ENCODE results near the gene CYREN. TPM values are rescaled to one million over a fixed set of nuclear protein-coding genes. Genes with fewer than 3 reads are reported as not detected.
A peak's percentile ranks its signal among the peaks of the same experiment; 100 is the strongest.

The CYREN gene
- total and polyA plus RNA-seq, 9 of the 15 experiments (the other 6 are each of a cell fraction or from before 2014, with no cell fraction given) = 13.9 to 108 (median 88.8) TPM

GRCh38 chr7:135160098-135160857, 10.2 kb downstream of the CYREN start (continued):
- TF ChIP-seq ZBTB5 (IDR thresholded peaks at IDR 0.05) (no peak), NFE2 (IDR thresholded peaks at IDR 0.05; ENCODE audit: low read depth) (peak; percentile 100), ZKSCAN1 (IDR thresholded peaks at IDR 0.05; ENCODE audit: low read depth, low read length) (no peak), DDX20 (tag; IDR thresholded peaks at IDR 0.05; ENCODE audit: low read depth) (peak; percentile 20; the same call in 1 of the 2 replicates), ZNF79 (CRISPR knock-in tag; IDR thresholded peaks at IDR 0.05; ENCODE audit: low read depth) (0 out of 2 replicates have a peak, but pooled peaks have one; percentile 10), GABPA (tag; conservative IDR thresholded peaks at IDR 0.05; ENCODE audit: low read depth) (peak; percentile 51), ZBTB1 (CRISPR knock-in tag; IDR thresholded peaks at IDR 0.05; ENCODE audit: borderline replicate concordance, low read depth) (no peak), CBFA2T3 (IDR thresholded peaks at IDR 0.05) (peak; percentile 82), EHMT2 (IDR thresholded peaks at IDR 0.05) (peak; percentile 80), ZNF165 (CRISPR knock-in tag; IDR thresholded peaks at IDR 0.05; ENCODE audit: borderline replicate concordance) (peak; percentile 18; the same call in 1 of the 2 replicates), ZNF239 (CRISPR knock-in tag; IDR thresholded peaks at IDR 0.05) (peak; percentile 73), PHTF2 (CRISPR knock-in tag; IDR thresholded peaks at IDR 0.05) (no peak), L3MBTL2 (IDR thresholded peaks at IDR 0.05) (peak; percentile 66), ZNF589 (CRISPR knock-in tag; IDR thresholded peaks at IDR 0.05; ENCODE audit: low read depth) (peak; percentile 85), ZNF431 (CRISPR knock-in tag; IDR thresholded peaks at IDR 0.05) (0 out of 2 replicates have a peak, but pooled peaks have one; percentile 4), NCOA1 (IDR thresholded peaks at IDR 0.05; ENCODE audit: low read depth) (peak; percentile 32; the same call in 1 of the 2 replicates), ELF2 (CRISPR knock-in tag; IDR thresholded peaks at IDR 0.05) (peak; percentile 64; the same call in 1 of the 2 replicates), ETV6 (IDR thresholded peaks at IDR 0.05; ENCODE audit: borderline replicate concordance in 1 of 2, low read depth in 2 of 2, low read length in 1 of 2) (peak in 1 of 2 experiments; percentile 89; a peak in 2 of 4 replicates), ETV6 (CRISPR knock-in tag; IDR thresholded peaks at IDR 0.05; ENCODE audit: borderline replicate concordance) (no peak), KLF6 (CRISPR knock-in tag; IDR thresholded peaks at IDR 0.05; ENCODE audit: borderline replicate concordance) (peak; percentile 51; the same call in 1 of the 2 replicates), HDAC2 (IDR thresholded peaks at IDR 0.05) (peak; percentile 81), ERF (CRISPR knock-in tag; IDR thresholded peaks at IDR 0.05) (peak; percentile 29; the same call in 1 of the 2 replicates), ARID1B (IDR thresholded peaks at IDR 0.05) (peak; percentile 91), BRF1 (IDR thresholded peaks at IDR 0.05; ENCODE audit: borderline replicate concordance, extremely low read depth, insufficient read length) (no peak), POLR3G (IDR thresholded peaks at IDR 0.05; ENCODE audit: extremely low read depth, insufficient read length, insufficient replicate concordance) (no peak), SAFB (IDR thresholded peaks at IDR 0.05; ENCODE audit: borderline replicate concordance, low read depth, low read length) (no peak), TARDBP (IDR thresholded peaks at IDR 0.05) (0 out of 2 replicates have a peak, but pooled peaks have one; percentile 20), ARID3B (CRISPR knock-in tag; IDR thresholded peaks at IDR 0.05; ENCODE audit: borderline replicate concordance) (peak; percentile 71; the same call in 1 of the 2 replicates)
